H1 (cell line): ENCODE data around the gene MXD3. TPM values are rescaled to one million over a fixed set of nuclear protein-coding genes. Genes with fewer than 3 reads are reported as not detected.

Experiments used
- CTBP2 ChIP-seq: IDR thresholded peaks from 2 replicates; pipeline ENCODE4 v1.7.0; 2011; ENCODE audit warnings: borderline replicate concordance, mild to moderate bottlenecking, moderate library complexity, mixed read lengths, low read length; ENCODE audit not compliant: insufficient read depth, insufficient read length
- JUN ChIP-seq: IDR thresholded peaks from 2 replicates; pipeline ENCODE4 v1.6.1; 2011; ENCODE audit warnings: low read depth, mild to moderate bottlenecking, improper control_type of control experiment, low read length
- RFX5 ChIP-seq: IDR thresholded peaks from 2 replicates; pipeline ENCODE4 v1.6.1; 2011; ENCODE audit warnings: low read depth, low read length, improper control_type of control experiment, borderline replicate concordance
- SIRT6 ChIP-seq: IDR thresholded peaks from one replicate; pipeline ENCODE4 v1.7.1; 2012; ENCODE audit warnings: low read length, inconsistent platforms
- TEAD4 ChIP-seq: IDR thresholded peaks from 2 replicates; pipeline ENCODE4 v1.6.1; 2012; ENCODE audit warnings: low read depth, low read length, inconsistent platforms, mixed read lengths
- polyA plus RNA-seq, 7 experiments: library from polyadenylated mRNA; depleted of rRNA in 3 of 7; stranded (reverse) in 5 of 7; unstranded in 2 of 7; fragments of >200 nt in 5 of 7; fragments of 200-250 nt in 2 of 7; gene quantifications; 1 replicate in 5 of 7; 2 replicates in 1 of 7; 4 replicates in 1 of 7; pipeline versions ENCODE4 v1.2.1 to v1.2.3, GENCODE V29; 2011 to 2013; ENCODE audit warnings: missing spikeins in 2 of 7, mixed read lengths in 2 of 7
- total RNA-seq: library from RNA; stranded (reverse); fragmentation: NEBNext Ultra II Directional; extraction: Animal tissue kit (Norgen Biotek cat#: 25700); gene quantifications from 2 replicates; pipeline ENCODE4 v1.2.1, GENCODE V29; 2021
- TF ChIP-seq, protein P1 (sequence below): IDR thresholded peaks from 2 replicates; pipeline ENCODE4 v1.6.1; 2011; ENCODE audit warnings: low read length, improper control_type of control experiment

MXD3 gene
- total and polyA plus RNA-seq, 2 of the 8 experiments (the other 6 are each of a cell fraction or from before 2014, with no cell fraction given) = 6.5 to 7.7 TPM

DNA sequence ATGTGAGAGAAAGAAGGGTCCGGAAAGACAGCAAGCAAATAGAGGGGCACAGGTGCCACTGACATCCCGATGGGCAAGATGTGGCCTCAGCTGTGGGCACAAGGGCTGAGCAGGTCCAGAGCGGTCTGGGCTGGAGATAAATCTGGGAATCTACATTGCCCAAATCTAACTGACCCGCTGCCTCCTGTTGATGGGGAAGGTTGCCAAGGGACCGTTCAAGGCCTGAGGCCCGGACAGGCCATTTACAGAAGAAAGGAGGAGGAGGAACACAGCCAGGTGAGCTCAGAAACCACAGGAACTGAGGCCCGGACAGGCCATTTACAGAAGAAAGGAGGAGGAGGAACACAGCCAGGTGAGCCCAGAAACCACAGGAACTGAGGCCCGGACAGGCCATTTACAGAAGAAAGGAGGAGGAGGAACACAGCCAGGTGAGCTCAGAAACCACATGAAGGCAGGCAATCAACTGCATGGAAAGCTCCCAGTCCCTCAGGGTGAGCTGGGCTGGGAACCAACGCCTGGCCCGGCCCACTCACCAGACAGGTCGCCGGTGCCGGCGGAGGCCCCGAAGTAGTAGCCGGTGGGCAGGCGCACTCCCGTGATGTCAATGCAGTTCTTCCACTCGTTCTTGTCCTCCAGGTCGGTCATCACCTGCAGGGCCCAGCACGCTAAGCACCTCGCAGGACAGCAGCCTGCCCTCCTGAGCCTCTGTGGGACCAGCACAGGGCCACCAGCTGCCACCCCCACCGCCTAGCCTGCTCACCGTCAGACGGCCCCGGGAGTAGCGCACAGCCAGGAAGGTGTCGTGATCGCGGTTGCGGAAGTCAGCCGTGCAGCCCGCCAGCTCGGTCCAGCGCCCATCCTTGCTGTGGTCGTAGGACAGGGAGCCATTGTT is 25.2 kb upstream of the MXD3 start (continued):
- TF ChIP-seq RFX5 (no peak), SIRT6 (no peak), CTBP2 (no peak), TEAD4 (no peak), JUN (no peak)
- TF ChIP-seq, protein P1, sequence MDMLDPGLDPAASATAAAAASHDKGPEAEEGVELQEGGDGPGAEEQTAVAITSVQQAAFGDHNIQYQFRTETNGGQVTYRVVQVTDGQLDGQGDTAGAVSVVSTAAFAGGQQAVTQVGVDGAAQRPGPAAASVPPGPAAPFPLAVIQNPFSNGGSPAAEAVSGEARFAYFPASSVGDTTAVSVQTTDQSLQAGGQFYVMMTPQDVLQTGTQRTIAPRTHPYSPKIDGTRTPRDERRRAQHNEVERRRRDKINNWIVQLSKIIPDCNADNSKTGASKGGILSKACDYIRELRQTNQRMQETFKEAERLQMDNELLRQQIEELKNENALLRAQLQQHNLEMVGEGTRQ = no peak
